Glutamatergic neuron (in vitro differentiated cells): ENCODE measurements around the gene MARCO. TPM values are rescaled to one million over a fixed set of nuclear protein-coding genes. Genes with fewer than 3 reads are reported as not detected.

Experiments
- DNase-seq: peaks from one replicate; pipeline ENCODE4 v3.0.0; 2022
- H3K27ac Mint-ChIP-seq: one replicate; pipeline ENCODE4 v1.8.0; 2020; ENCODE audit warnings: mild to moderate bottlenecking, mixed read lengths, inconsistent platforms; ENCODE audit not compliant: unreplicated experiment
- H3K27me3 Mint-ChIP-seq: one replicate; pipeline ENCODE4 v1.8.0; 2020; ENCODE audit warnings: mild to moderate bottlenecking, moderate library complexity, mixed read lengths, inconsistent platforms; ENCODE audit not compliant: unreplicated experiment
- H3K36me3 Mint-ChIP-seq: one replicate; pipeline ENCODE4 v1.8.0; 2020; ENCODE audit warnings: mild to moderate bottlenecking, mixed read lengths, inconsistent platforms; ENCODE audit not compliant: unreplicated experiment
- H3K4me1 Mint-ChIP-seq: one replicate; pipeline ENCODE4 v1.8.0; 2020; ENCODE audit warnings: mild to moderate bottlenecking, low read depth, mixed read lengths, inconsistent platforms; ENCODE audit not compliant: unreplicated experiment
- H3K4me3 Mint-ChIP-seq: one replicate; pipeline ENCODE4 v1.8.0; 2020; ENCODE audit warnings: mild to moderate bottlenecking, mixed read lengths, inconsistent platforms; ENCODE audit not compliant: unreplicated experiment
- H3K9me3 Mint-ChIP-seq: one replicate; pipeline ENCODE4 v1.8.0; 2020; ENCODE audit warnings: mild to moderate bottlenecking, moderate library complexity, mixed read lengths, inconsistent platforms; ENCODE audit not compliant: unreplicated experiment
- CTCF ChIP-seq: fragments of 200-600 bp; sonication (generic); IDR thresholded peaks from one replicate; pipeline ENCODE4 v1.5.0; 2021; ENCODE audit not compliant: partially characterized antibody, unreplicated experiment
- total RNA-seq: library from RNA; stranded (reverse); fragmentation: NEBNext Ultra II Directional; extraction: Animal tissue kit (Norgen Biotek cat#: 25700); gene quantifications from one replicate; pipeline ENCODE4 v1.2.1, GENCODE V29; 2021; ENCODE audit not compliant: unreplicated experiment

Gene MARCO
- total RNA-seq, 1 donor from 2014 or later, result not detected

GRCh38 chr2:118971245-118972122 is 29.5 kb downstream of the MARCO start:
- Mint-ChIP-seq H3K27ac (no peak overlapping the region), H3K27me3 (no peaks in the 10 kb centered on the region), H3K9me3 (peaks cover 2% of the 10 kb centered on the region), H3K4me3 (no peak overlapping the region), H3K36me3 (no peaks in the 10 kb centered on the region), H3K4me1 (no peaks in the 10 kb centered on the region)
- no peak for TF ChIP-seq CTCF
- DNase-seq, result no peak

- H3K4me3 Mint-ChIP-seq, result no peak overlapping the region
- H3K36me3 Mint-ChIP-seq, result peaks cover 4% of the 10 kb centered on the region
- peaks cover 7% of the 10 kb centered on the region for H3K9me3 Mint-ChIP-seq
- H3K27ac Mint-ChIP-seq, result no peak overlapping the region
- DNase-seq, result no peak
- H3K27me3 Mint-ChIP-seq, result peaks cover 3% of the 10 kb centered on the region
- no peaks in the 10 kb centered on the region for H3K4me1 Mint-ChIP-seq
- TF ChIP-seq CTCF, result no peak
Measured at GRCh38 chr2:118973542-118973951, 31.6 kb downstream of the MARCO start.

- DNase-seq, result no peak
- no peak overlapping the region for H3K27ac Mint-ChIP-seq
- H3K27me3 Mint-ChIP-seq, result peaks cover 6% of the 10 kb centered on the region
- H3K36me3 Mint-ChIP-seq, result peaks cover 4% of the 10 kb centered on the region
- TF ChIP-seq CTCF, result no peak
- H3K4me3 Mint-ChIP-seq, result no peak overlapping the region
- peaks cover 7% of the 10 kb centered on the region for H3K9me3 Mint-ChIP-seq
- no peaks in the 10 kb centered on the region for H3K4me1 Mint-ChIP-seq
Measured at GRCh38 chr2:118974103-118974993, 32.4 kb downstream of the MARCO start.

GRCh38 chr2:118975133-118975532 is 33.1 kb downstream of the MARCO start:
- no peaks in the 10 kb centered on the region for H3K4me1 Mint-ChIP-seq
- H3K27ac Mint-ChIP-seq, result no peak overlapping the region
- no peak for TF ChIP-seq CTCF
- peaks cover 4% of the 10 kb centered on the region for H3K36me3 Mint-ChIP-seq
- H3K4me3 Mint-ChIP-seq, result no peak overlapping the region
- peaks cover 7% of the 10 kb centered on the region for H3K9me3 Mint-ChIP-seq
- no peak for DNase-seq
- peaks cover 6% of the 10 kb centered on the region for H3K27me3 Mint-ChIP-seq
